Ecto neural progenitor cell (in vitro differentiated cells): ENCODE data around the gene SLIT1.
A peak's percentile ranks its signal among the peaks of the same experiment; 100 is the strongest.

ENCODE experiments used
- DNase-seq: peaks from one replicate; pipeline ENCODE4 v3.0.0-alpha.2; 2018; ENCODE audit warnings: low spot score

SLIT1 gene

DNA sequence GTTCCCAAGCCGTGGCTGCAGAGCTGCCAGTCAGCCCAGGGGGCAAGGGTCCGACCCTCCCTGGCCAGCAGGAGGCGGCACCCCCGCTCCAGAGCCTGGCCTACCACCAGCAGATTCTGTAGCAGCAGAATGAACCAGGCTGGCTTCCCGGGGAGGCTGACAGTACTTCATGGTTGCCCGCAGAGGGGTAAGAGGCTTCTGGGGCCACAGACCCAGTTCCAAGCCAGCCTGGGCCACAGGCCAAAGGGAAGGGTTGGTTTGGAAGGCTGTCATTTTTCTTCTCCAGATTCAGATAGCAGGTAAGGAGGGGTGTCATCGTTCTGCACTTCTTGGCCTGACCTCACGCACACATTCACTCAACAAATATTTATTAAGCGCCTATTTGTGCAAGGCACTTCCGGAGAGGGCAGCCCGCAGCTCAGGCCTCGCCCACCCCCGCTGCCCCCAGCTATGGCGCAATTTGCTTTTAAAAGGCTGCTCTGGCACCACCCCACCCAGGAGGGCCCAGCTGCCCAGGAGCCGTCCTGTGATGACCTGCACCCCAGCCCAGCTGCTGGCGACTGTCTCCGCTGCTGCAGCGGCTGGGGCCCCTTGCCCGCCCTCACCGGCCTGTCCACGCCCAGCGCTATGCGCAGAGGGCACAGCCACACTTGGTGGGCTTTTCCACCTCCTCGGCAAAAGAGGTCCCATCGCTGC lies 185.1 kb downstream of the SLIT1 start:
- peak; percentile 46 for DNase-seq

- no peak for DNase-seq
Measured at GRCh38 chr10:96999987-97000386, 185.8 kb downstream of the SLIT1 start.

DNA sequence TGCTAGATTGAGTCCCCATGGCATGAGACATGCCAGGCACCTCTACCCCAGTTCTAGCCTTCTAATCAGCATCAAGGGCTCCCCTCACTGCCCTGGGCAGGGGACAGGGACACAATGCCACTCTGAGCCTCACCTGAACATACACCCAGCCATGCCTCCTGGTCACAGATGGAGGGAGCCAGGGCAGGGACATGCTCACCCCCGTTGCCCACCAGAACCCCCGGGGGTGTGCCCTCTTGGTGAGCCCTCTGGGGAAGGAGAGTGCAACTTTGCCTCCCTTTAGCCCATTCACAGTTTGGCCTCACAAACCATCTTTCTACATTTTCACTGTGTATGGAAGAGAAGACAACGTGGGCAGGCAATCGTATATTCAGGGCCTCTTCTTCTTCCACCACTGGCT lies 186.4 kb downstream of the SLIT1 start:
- DNase-seq = no peak

GRCh38 chr10:96998329-96998888 lies 187.3 kb downstream of the SLIT1 start:
- no peak for DNase-seq

GRCh38 chr10:96996275-96996965 lies 189.3 kb downstream of the SLIT1 start:
- no peak for DNase-seq

GRCh38 chr10:96995851-96996250 lies 189.9 kb downstream of the SLIT1 start:
- no peak for DNase-seq

DNA sequence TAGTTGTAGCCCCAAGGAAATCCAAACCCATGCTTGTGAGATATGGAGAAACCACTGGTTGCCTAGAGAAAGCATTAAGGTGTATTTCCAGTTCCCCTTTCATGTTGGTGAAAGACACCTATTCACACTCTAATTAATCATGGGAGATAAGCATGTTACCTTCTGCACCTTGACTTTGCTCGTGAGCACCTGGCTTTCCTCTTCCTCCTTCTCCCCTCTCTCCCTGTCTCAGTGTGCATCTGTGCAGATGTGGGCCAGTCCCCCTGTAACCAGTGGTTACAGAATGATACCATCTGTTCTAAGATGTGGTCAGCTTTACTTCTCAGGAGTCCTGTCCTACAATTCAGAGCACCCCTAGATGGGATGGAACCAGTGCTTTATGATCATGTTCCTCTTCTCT lies 193.0 kb downstream of the SLIT1 start:
- no peak for DNase-seq

DNA sequence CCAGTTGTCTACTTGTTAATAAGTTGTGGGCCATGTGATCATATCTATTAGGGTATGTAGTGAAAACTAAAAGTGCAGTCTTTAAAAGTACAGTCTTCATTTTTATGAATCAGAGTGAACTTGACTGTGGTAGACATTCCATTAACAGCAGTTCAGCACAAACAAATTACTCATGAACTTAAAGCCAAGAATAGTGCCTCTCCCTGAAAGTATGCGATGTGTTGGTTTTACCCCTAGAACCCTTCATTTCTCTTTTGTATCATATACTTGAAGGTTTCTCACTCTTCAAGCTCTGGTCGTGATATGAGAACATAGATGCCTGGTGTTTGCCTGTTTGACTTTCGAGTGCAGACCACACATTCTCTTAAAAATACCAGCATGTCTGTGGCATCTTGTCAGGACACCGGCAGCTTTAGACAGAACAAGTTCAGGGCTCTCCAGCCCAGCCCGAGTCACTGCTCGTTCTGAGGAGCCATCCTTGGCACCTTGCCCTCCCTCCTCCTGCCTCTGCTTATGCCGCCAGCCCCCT lies 194.4 kb downstream of the SLIT1 start:
- no peak for DNase-seq

DNA sequence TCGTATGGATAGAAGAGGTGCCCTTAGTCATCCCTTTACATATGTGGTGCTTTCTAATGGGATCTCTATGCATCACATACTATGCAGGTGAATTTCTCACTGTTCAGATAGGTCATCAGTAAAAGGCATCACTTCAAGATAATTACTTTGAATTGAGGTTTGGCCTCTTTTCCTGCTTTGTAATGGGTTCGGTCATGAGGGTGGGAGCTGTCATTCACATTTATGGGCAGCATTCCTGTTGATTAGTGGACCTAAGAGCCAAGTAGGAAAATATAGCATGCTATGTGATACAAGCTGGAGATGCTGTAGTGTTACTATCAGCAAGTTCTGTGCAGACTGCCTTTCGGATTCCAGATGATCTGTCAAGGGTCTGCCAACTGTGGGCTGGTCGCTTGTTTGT lies 197.3 kb downstream of the SLIT1 start:
- no peak for DNase-seq

- no peak for DNase-seq
Measured at GRCh38 chr10:96987842-96988175, 197.9 kb downstream of the SLIT1 start.

DNA sequence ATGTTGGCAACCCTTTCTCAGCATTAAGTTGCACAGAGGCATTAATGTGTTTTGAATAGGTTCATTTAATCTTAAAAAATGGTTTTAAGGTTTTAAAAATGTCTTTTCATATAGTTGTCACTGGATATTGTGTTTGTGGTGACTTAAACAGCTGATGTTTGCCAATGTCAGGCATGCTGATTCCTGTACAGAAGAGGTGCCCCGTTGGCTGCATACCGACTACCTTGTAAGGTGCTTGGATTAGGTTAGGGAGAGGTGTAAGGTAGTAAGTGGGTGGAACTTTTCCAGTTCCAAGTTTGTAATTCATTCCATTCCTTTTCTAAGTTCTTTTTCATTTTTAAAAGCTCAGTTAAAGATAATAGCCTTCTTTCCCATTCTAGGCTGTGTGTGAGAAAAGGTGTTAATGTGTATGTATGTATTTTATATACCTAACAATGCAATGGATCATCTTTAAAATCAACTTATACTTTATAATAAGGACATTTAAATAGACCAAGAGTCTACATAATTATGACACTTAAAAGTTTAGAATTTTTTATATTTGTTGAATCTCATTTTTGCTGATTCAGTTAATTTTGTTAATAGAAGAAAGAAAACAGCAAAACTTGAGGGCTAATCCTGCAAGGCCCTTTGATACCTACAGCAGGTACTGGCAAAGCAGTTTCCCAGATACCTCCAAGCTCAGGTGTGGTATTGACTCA lies 198.5 kb downstream of the SLIT1 start:
- DNase-seq = no peak

- no peak for DNase-seq
Measured at GRCh38 chr10:96986200-96986856, 199.4 kb downstream of the SLIT1 start.

GRCh38 chr10:96984541-96985131 lies 201.1 kb downstream of the SLIT1 start:
- no peak for DNase-seq

DNA sequence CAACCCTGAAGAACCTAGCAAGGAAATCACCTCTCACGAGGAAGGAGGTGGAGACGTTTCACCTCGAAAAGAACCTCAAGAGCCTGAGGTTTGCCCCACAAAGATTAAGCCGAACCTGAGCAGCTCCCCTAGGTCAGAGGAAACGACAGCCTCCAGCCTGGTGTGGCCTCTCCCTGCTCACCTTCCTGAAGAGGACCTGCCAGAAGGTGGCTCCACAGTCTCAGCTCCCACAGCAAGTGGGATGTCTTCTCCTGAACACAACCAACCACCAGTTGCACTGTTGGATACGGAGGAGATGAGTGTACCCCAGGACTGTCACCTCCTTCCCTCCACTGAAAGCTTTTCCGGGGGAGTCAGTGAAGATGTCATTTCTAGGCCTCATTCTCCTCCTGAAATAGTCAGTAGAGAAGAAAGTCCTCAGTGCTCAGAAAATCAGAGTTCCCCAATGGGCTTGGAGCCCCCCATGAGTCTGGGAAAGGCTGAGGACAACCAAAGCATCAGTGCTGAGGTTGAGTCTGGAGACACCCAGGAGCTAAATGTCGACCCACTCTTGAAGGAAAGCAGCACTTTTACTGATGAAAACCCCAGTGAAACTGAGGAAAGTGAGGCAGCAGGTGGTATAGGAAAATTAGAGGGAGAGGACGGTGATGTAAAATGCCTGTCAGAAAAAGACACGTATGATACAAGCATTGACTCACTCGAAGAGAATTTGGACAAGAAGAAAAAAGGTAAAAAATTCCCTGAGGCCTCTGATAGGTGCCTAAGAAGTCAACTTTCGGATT lies 203.4 kb downstream of the SLIT1 start:
- DNase-seq = no peak

GRCh38 chr10:96978621-96979154 lies 207.1 kb downstream of the SLIT1 start:
- no peak for DNase-seq

DNA sequence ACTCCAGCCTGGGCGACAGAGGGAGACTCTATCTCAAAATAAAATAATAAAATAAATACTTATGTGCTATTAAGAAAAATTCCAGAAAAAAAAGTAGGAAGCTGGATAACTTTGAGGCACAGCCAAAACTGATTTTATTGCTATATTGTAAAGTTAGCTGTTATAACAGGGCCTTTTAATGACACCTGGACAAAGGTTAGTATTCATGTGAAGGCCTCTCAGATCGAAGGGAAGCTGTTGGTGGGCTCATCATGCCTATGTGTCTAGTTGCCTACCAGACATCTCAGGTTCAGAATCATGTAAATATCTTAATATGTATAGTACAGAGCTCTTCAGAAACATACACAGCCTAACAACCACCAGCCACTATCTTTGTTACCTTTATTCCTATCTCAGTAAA lies 210.6 kb downstream of the SLIT1 start:
- no peak for DNase-seq

DNA sequence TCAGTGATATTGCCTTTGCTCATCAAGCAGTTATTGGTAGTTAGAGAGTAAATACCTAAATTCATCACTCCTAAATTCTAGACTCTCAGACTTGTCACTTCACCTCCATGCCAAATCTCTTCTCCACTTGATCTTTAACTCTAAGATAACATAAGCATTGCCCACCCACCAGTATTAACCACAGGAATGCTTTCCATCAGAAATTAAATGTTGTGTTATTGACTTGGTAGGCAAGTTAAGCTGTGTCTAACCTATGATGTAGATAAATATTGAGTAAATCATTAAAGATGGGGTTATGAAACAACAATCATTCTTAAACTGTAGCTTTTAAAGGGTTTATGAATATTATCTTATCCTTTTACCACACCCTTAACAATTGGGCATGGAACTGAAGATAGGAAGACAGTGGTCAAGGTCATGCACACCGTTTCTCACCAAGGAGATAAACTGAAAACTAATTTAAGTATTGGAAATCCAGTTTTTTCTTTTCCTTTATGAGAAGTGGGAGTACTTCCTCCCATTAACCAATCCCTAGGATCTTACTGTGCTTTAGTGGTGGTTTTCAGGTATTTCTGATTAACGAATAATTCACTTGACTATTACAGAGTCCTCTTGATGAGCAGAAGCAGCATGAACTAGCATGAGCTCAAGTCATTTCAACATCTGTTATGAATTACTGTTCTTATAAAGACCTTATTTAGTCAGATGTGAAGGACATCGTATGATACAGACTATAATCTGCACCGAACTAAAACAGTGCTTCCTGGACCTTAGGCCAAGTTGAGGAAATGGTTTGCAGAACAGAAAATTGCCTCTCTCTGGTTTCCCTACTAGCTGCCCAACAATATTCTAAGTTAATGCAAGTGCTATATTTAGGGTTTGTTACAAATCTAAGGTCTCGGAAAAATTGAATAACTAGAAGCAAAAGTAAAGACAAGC lies 211.7 kb downstream of the SLIT1 start:
- DNase-seq = no peak

DNA sequence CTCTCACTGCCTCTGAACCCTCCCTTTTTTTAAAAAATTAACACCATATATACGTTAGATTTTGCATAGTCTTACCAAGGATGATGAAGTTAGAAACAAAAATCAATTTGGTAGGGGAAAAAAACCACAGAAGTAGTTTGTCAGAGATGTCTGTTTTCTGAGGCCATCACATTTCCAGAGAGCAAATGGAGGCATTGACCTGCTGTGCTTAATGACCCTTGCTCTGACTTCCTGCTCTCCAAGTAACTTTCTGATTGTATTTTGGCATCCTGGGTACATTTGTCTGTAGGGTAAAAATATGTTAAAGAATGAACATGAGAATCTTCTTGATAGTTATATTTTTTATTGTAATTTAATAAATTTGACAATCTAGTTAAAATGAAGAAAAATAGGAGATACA lies 213.5 kb downstream of the SLIT1 start:
- no peak for DNase-seq

GRCh38 chr10:96971324-96971723 lies 214.4 kb downstream of the SLIT1 start:
- no peak for DNase-seq
